ENCODE results near the gene ASPN.

ASPN gene

GRCh38 chr9:92440751-92441046 is 41.6 kb downstream of the ASPN start:
- H3K4me1 ChIP-seq (ENCODE audit: insufficient read depth, low read length, severe bottlenecking) = no peaks in the 10 kb centered on the region
- H2AFZ ChIP-seq (ENCODE audit: low read length) = no peak overlapping the region
- H3K4me2 ChIP-seq (ENCODE audit: low read length) = no peak overlapping the region
- no peaks in the 10 kb centered on the region for H3K9me2 ChIP-seq (ENCODE audit: low read depth, low read length)
- no peaks in the 10 kb centered on the region for H4K20me1 ChIP-seq (ENCODE audit: insufficient read depth, low read length)
- no peak for TF ChIP-seq CTCF (IDR thresholded peaks at IDR 0.05; ENCODE audit: low read length)
- no peak for TF ChIP-seq EZH2 (IDR thresholded peaks at IDR 0.05; ENCODE audit: borderline replicate concordance, low read length)
- H3K27ac ChIP-seq (ENCODE audit: low read depth, low read length, poor library complexity, severe bottlenecking) = no peak overlapping the region
- no peak overlapping the region for H3K9ac ChIP-seq (ENCODE audit: low read length)
- H3K9me3 ChIP-seq (ENCODE audit: low read length) = no peaks in the 10 kb centered on the region
- no peak overlapping the region for H3K4me3 ChIP-seq (ENCODE audit: low read depth, low read length, poor library complexity, severe bottlenecking)
- no peaks in the 10 kb centered on the region for H3K79me2 ChIP-seq (ENCODE audit: insufficient read depth, low read length)
- no peaks in the 10 kb centered on the region for H3F3A ChIP-seq (ENCODE audit: insufficient read depth, low read length)
- H3K36me3 ChIP-seq (ENCODE audit: insufficient read depth, low read length) = no peaks in the 10 kb centered on the region
- no peaks in the 10 kb centered on the region for H3K27me3 ChIP-seq (ENCODE audit: insufficient read depth, low read length)

- Histone ChIP-seq H3K4me2 (ENCODE audit: low read length) (no peak overlapping the region), H3K9ac (ENCODE audit: low read length) (no peak overlapping the region), H3K27me3 (ENCODE audit: insufficient read depth, low read length) (no peaks in the 10 kb centered on the region), H4K20me1 (ENCODE audit: insufficient read depth, low read length) (no peaks in the 10 kb centered on the region), H3K4me1 (ENCODE audit: insufficient read depth, low read length, severe bottlenecking) (no peaks in the 10 kb centered on the region), H3K4me3 (ENCODE audit: low read depth, low read length, poor library complexity, severe bottlenecking) (no peak overlapping the region), H3K79me2 (ENCODE audit: insufficient read depth, low read length) (no peaks in the 10 kb centered on the region), H3F3A (ENCODE audit: insufficient read depth, low read length) (no peaks in the 10 kb centered on the region), H2AFZ (ENCODE audit: low read length) (no peak overlapping the region), H3K9me2 (ENCODE audit: low read depth, low read length) (no peaks in the 10 kb centered on the region), H3K9me3 (ENCODE audit: low read length) (no peaks in the 10 kb centered on the region), H3K36me3 (ENCODE audit: insufficient read depth, low read length) (no peaks in the 10 kb centered on the region), H3K27ac (ENCODE audit: low read depth, low read length, poor library complexity, severe bottlenecking) (no peak overlapping the region)
- TF ChIP-seq EZH2 (IDR thresholded peaks at IDR 0.05; ENCODE audit: borderline replicate concordance, low read length) = no peak
- TF ChIP-seq CTCF (IDR thresholded peaks at IDR 0.05; ENCODE audit: low read length) = no peak
These were observed 42.2 kb downstream of the ASPN start for GRCh38 chr9:92439921-92440750.

GRCh38 chr9:92438900-92439526 is 43.3 kb downstream of the ASPN start:
- no peaks in the 10 kb centered on the region for H4K20me1 ChIP-seq (ENCODE audit: insufficient read depth, low read length)
- H3K79me2 ChIP-seq (ENCODE audit: insufficient read depth, low read length) = no peaks in the 10 kb centered on the region
- H3K4me2 ChIP-seq (ENCODE audit: low read length) = no peak overlapping the region
- H2AFZ ChIP-seq (ENCODE audit: low read length) = no peak overlapping the region
- no peaks in the 10 kb centered on the region for H3K9me3 ChIP-seq (ENCODE audit: low read length)
- no peaks in the 10 kb centered on the region for H3K36me3 ChIP-seq (ENCODE audit: insufficient read depth, low read length)
- peak; percentile 31 for TF ChIP-seq CTCF (IDR thresholded peaks at IDR 0.05; ENCODE audit: low read length)
- TF ChIP-seq EZH2 (IDR thresholded peaks at IDR 0.05; ENCODE audit: borderline replicate concordance, low read length) = no peak
- no peak overlapping the region for H3K27ac ChIP-seq (ENCODE audit: low read depth, low read length, poor library complexity, severe bottlenecking)
- H3K27me3 ChIP-seq (ENCODE audit: insufficient read depth, low read length) = no peaks in the 10 kb centered on the region
- H3K9ac ChIP-seq (ENCODE audit: low read length) = no peak overlapping the region
- H3K4me3 ChIP-seq (ENCODE audit: low read depth, low read length, poor library complexity, severe bottlenecking) = no peak overlapping the region
- no peaks in the 10 kb centered on the region for H3F3A ChIP-seq (ENCODE audit: insufficient read depth, low read length)
- H3K9me2 ChIP-seq (ENCODE audit: low read depth, low read length) = no peaks in the 10 kb centered on the region
- no peaks in the 10 kb centered on the region for H3K4me1 ChIP-seq (ENCODE audit: insufficient read depth, low read length, severe bottlenecking)

Measured in OCI-LY1 (cell line).